Bronchus fibroblast of lung (primary cell): ENCODE data around the gene NODAL. TPM values are rescaled to one million over a fixed set of nuclear protein-coding genes. Genes with fewer than 3 reads are reported as not detected.

ENCODE experiments used
- total RNA-seq: library from RNA; depleted of rRNA; stranded (reverse); fragments of >200 nt; gene quantifications from 2 replicates; pipeline ENCODE4 v1.2.3, GENCODE V29; 2015

Gene NODAL
- not detected in 2 replicates for total RNA-seq

GRCh38 chr10:70441161-70441894 is at the start of gene NODAL:
Gene NODAL (minus strand): TSS chr10:70441681. CDS start chr10:70441667, 14 bp downstream.

GRCh38 chr10:70478191-70479164 is 37.0 kb upstream of the NODAL start, which contains the start of gene PALD1:
Gene PALD1 (plus strand): TSS chr10:70478767. CDS start chr10:70525952, 47,185 bp downstream.

GRCh38 chr10:70404036-70404786 is 37.3 kb downstream of the NODAL start, which contains the start of gene EIF4EBP2:
Gene EIF4EBP2 (plus strand): TSS chr10:70404145. CDS start chr10:70404402, 257 bp downstream.

Other genes starting within 250 kb of the NODAL start
- gene PPA1, start 208.3 kb downstream of the NODAL start, total RNA-seq: 146 and 167 TPM in 2 replicates
- gene NPFFR1, start 157.7 kb downstream of the NODAL start, total RNA-seq: not detected in 2 replicates
- gene LRRC20, start 59.1 kb downstream of the NODAL start, total RNA-seq: 22.4 and 31.5 TPM in 2 replicates
- gene EIF4EBP2, start 37.5 kb downstream of the NODAL start, total RNA-seq: 15.9 and 17.3 TPM in 2 replicates
- 1.3 and 1.5 TPM in 2 replicates for gene PALD1, start 37.1 kb upstream of the NODAL start, total RNA-seq
- not detected in 2 replicates for gene PRF1, start 161.1 kb upstream of the NODAL start, total RNA-seq
- gene ADAMTS14, start 230.8 kb upstream of the NODAL start, total RNA-seq: under 0.01 and 0.34 TPM in 2 replicates